Coronary artery (tissue), 2 donors: Measurements from ENCODE around the gene PTCD1.
A peak's percentile ranks its signal among the peaks of the same experiment; 100 is the strongest.
"Not testable (repeated sequence)": the region's sequence is repeated elsewhere in the genome, so short reads cannot be mapped to it uniquely, and the experiment has no call there.

Experiments used
- DNase-seq: peaks from one replicate; pipeline ENCODE4 v3.0.0-alpha.2; 2017; ENCODE audit warnings: low spot score
- H3K27ac ChIP-seq, 2 donors: fragments of 200-600 bp; sonication (generic); one replicate each; pipeline ENCODE4 v1.5.1; 2016 to 2019
- H3K4me3 ChIP-seq: fragments of 200-600 bp; sonication (generic); 2 replicates; pipeline ENCODE4 v1.5.1; 2016; ENCODE audit warnings: mild to moderate bottlenecking, moderate library complexity
- CTCF ChIP-seq: fragments of 200-600 bp; sonication (generic); IDR thresholded peaks from one replicate; pipeline ENCODE4 v1.5.1; 2019; ENCODE audit warnings: antibody characterized with exemption

PTCD1 gene

GRCh38 chr7:99449326-99449725, 10.7 kb upstream of the PTCD1 start:
- TF ChIP-seq CTCF: no peak
- Histone ChIP-seq H3K4me3 (no peak overlapping the region), H3K27ac (no peak overlapping the region)
- DNase-seq: no peak

GRCh38 chr7:99448855-99449254, 10.3 kb upstream of the PTCD1 start:
- no peak for TF ChIP-seq CTCF
- H3K27ac ChIP-seq: no peak overlapping the region

GRCh38 chr7:99447943-99448342, 9.3 kb upstream of the PTCD1 start:
- Histone ChIP-seq H3K4me3 (no peak overlapping the region), H3K27ac (no peak overlapping the region)
- no peak for DNase-seq
- TF ChIP-seq CTCF: no peak

More at GRCh38 chr7:99448855-99449254, 10.3 kb upstream of the PTCD1 start:
- no peak for DNase-seq
- no peak overlapping the region for H3K4me3 ChIP-seq

GRCh38 chr7:99446096-99446495, 7.5 kb upstream of the PTCD1 start:
- no peak overlapping the region for H3K27ac ChIP-seq
- no peak overlapping the region for H3K4me3 ChIP-seq
- TF ChIP-seq CTCF: no peak
- DNase-seq: no peak

- H3K27ac ChIP-seq: no peak overlapping the region
- DNase-seq: no peak
These were observed 1.6 kb upstream of the PTCD1 start for GRCh38 chr7:99440195-99440594.

GRCh38 chr7:99437946-99438572, 539 bp downstream of the PTCD1 start:
- Histone ChIP-seq H3K4me3 (peak overlapping the region; percentile 96), H3K27ac (peak overlapping the region; percentile 68 to 92)
- no peak for TF ChIP-seq CTCF
- no peak for DNase-seq

More at GRCh38 chr7:99440195-99440594, 1.6 kb upstream of the PTCD1 start:
- H3K4me3 ChIP-seq: peak overlapping the region; percentile 96
- TF ChIP-seq CTCF: no peak

- TF ChIP-seq CTCF: no peak
- Histone ChIP-seq H3K4me3 (no peak overlapping the region), H3K27ac (no peak overlapping the region)
- DNase-seq: no peak
These were observed 5.4 kb downstream of the PTCD1 start for GRCh38 chr7:99433158-99433557.

GRCh38 chr7:99431756-99432540, 6.7 kb downstream of the PTCD1 start:
- not testable (repeated sequence) for H3K4me3 ChIP-seq, H3K27ac ChIP-seq, DNase-seq
